DND-41 (cell line): Measurements from ENCODE around the gene TULP4.

ENCODE experiments used
- ATAC-seq: fragments of 200-7000 bp; cut with Tn5 transposase; 3 replicates; pipeline ENCODE4 v1.9.1; 2021; ENCODE audit warnings: low read depth; ENCODE audit not compliant: insufficient read depth
- DNase-seq: peaks from one replicate; pipeline ENCODE4 v3.0.0-alpha.2; 2020
- H2AFZ ChIP-seq: 2 replicates; pipeline ENCODE4 v1.6.0; 2012; ENCODE audit warnings: low read depth, low read length
- H3K27ac ChIP-seq: 2 replicates; pipeline ENCODE4 v1.5.1; 2012; ENCODE audit warnings: low read length, inconsistent platforms
- H3K27me3 ChIP-seq: fragments of 200-600 bp; sonication (generic); 2 replicates; pipeline ENCODE4 v1.6.0; 2012; ENCODE audit warnings: low read length, mild to moderate bottlenecking, inconsistent platforms; ENCODE audit not compliant: insufficient read depth, poor library complexity
- H3K36me3 ChIP-seq: 2 replicates; pipeline ENCODE4 v1.5.1; 2012; ENCODE audit warnings: low read length, inconsistent platforms; ENCODE audit not compliant: insufficient read depth
- H3K4me1 ChIP-seq: 2 replicates; pipeline ENCODE4 v1.5.1; 2012; ENCODE audit warnings: mild to moderate bottlenecking, low read length; ENCODE audit not compliant: insufficient read depth
- H3K4me2 ChIP-seq: 2 replicates; pipeline ENCODE4 v1.6.0; 2012; ENCODE audit warnings: mild to moderate bottlenecking, moderate library complexity, low read length, inconsistent platforms; ENCODE audit not compliant: insufficient read depth
- H3K4me3 ChIP-seq, 2 experiments: fragments of 200-600 bp in 1 of 2; shearing (Covaris generic) in 1 of 2; 2 replicates each; pipeline ENCODE4 v1.5.1; 2012 to 2016; ENCODE audit warnings: inconsistent platforms in 2 of 2, low read length in 2 of 2, mild to moderate bottlenecking in 2 of 2, low read depth in 1 of 2, moderate library complexity in 1 of 2
- H3K79me2 ChIP-seq: 2 replicates; pipeline ENCODE4 v1.6.0; 2012; ENCODE audit warnings: low read length, inconsistent platforms; ENCODE audit not compliant: insufficient read depth
- H3K9ac ChIP-seq: 2 replicates; pipeline ENCODE4 v1.6.0; 2012; ENCODE audit warnings: low read depth, mild to moderate bottlenecking, inconsistent platforms, low read length, moderate library complexity
- H3K9me3 ChIP-seq: 2 replicates; pipeline ENCODE4 v1.5.1; 2012; ENCODE audit warnings: low read length, moderate library complexity, mild to moderate bottlenecking, inconsistent platforms; ENCODE audit not compliant: insufficient read depth, severe bottlenecking
- H4K20me1 ChIP-seq: 2 replicates; pipeline ENCODE4 v1.6.0; 2012; ENCODE audit warnings: low read length; ENCODE audit not compliant: insufficient read depth
- EZH2 ChIP-seq: IDR thresholded peaks from 3 replicates; pipeline ENCODE4 v1.6.1; 2012; ENCODE audit warnings: borderline replicate concordance, low read depth, mild to moderate bottlenecking, moderate library complexity, low read length, inconsistent platforms; ENCODE audit not compliant: severe bottlenecking
- TF ChIP-seq, protein P1 (sequence below): IDR thresholded peaks from 2 replicates; pipeline ENCODE4 v1.5.1; 2012; ENCODE audit warnings: borderline replicate concordance, low read length, moderate library complexity, mild to moderate bottlenecking; ENCODE audit not compliant: poor library complexity, severe bottlenecking; ENCODE audit errors: extremely low read depth

TULP4 gene

DNA sequence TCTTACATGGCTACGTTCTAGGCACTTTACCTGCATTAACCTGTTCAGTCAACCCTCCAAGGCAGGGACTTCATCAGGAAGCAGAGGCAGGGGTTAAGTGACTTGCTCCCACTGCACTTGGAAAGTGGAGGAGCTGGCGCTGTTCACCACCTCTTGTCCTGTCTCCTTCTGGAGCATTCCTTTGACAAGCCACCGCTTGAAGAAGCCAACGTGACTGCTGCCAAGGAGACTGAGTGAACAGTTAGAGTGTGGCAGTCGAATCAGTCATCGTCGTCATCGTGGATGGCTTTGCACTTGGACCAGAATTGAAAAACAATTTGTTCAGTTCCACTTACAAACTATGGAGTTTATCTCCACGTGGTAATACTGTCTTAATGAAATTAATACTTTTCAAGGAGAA, 60.9 kb downstream of the TULP4 start:
- Histone ChIP-seq H3K9me3 (no peaks in the 10 kb centered on the region), H3K79me2 (no peaks in the 10 kb centered on the region; the same call in 1 of the 2 replicates), H3K4me3 (no peak overlapping the region), H3K4me1 (no peaks in the 10 kb centered on the region), H3K27me3 (no peaks in the 10 kb centered on the region), H3K4me2 (no peak overlapping the region), H3K9ac (no peak overlapping the region), H3K36me3 (no peaks in the 10 kb centered on the region), H4K20me1 (peaks cover 15% of the 10 kb centered on the region), H3K27ac (no peak overlapping the region), H2AFZ (no peak overlapping the region)
- DNase-seq (no peak), ATAC-seq (no peak)
- TF ChIP-seq, protein P1, sequence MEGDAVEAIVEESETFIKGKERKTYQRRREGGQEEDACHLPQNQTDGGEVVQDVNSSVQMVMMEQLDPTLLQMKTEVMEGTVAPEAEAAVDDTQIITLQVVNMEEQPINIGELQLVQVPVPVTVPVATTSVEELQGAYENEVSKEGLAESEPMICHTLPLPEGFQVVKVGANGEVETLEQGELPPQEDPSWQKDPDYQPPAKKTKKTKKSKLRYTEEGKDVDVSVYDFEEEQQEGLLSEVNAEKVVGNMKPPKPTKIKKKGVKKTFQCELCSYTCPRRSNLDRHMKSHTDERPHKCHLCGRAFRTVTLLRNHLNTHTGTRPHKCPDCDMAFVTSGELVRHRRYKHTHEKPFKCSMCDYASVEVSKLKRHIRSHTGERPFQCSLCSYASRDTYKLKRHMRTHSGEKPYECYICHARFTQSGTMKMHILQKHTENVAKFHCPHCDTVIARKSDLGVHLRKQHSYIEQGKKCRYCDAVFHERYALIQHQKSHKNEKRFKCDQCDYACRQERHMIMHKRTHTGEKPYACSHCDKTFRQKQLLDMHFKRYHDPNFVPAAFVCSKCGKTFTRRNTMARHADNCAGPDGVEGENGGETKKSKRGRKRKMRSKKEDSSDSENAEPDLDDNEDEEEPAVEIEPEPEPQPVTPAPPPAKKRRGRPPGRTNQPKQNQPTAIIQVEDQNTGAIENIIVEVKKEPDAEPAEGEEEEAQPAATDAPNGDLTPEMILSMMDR = no peak
- no peak for TF ChIP-seq EZH2

DNA sequence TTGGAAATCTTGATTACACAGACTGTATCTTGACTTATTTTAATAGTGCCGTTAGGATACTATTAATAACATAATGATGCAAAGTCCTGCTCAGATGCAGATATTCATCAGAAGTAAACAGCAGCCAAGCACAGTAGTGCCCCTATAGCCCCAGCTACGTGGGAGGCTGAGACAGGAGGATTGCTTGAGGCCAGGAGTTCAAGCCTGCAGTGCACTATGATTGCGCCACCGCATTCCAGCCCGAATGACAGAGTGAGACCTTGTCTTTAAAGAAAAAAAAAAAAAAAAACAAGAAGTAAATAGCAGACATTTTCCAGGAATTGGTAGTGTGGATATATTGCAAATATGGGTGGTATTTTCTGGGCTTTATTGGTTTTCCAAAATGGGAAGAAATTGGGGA, 61.8 kb downstream of the TULP4 start:
- Histone ChIP-seq H3K9me3 (no peaks in the 10 kb centered on the region), H3K36me3 (no peaks in the 10 kb centered on the region), H4K20me1 (peaks cover 15% of the 10 kb centered on the region), H3K27me3 (no peaks in the 10 kb centered on the region), H3K27ac (no peak overlapping the region), H3K9ac (no peak overlapping the region), H3K79me2 (no peaks in the 10 kb centered on the region; the same call in 1 of the 2 replicates), H3K4me2 (no peak overlapping the region), H3K4me3 (no peak overlapping the region), H2AFZ (no peak overlapping the region), H3K4me1 (no peaks in the 10 kb centered on the region)
- ATAC-seq = no peak
- TF ChIP-seq, protein P1 = no peak
- TF ChIP-seq EZH2 = no peak
- no peak for DNase-seq

DNA sequence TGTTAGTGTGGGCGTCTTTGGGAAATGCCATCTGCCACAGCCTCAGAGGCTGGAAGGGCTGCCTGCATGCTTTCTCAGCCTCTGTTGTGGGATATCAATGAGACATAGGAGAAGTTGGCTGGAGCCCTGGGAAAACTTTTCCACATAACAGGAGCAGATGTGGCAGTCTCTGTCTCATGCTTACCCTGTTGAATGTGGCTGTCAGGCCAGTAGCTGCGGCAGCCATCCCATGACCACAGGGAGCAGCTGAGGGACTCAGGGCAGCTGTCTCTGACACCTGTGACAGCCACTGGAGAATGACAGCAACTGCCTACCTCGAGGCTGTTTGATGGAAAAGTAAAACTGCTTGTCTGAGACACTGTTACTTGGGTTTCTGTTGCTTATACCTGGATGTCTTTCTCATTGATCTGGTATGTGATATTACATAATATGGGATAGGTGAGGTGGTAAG, 64.4 kb downstream of the TULP4 start:
- H3K4me2 ChIP-seq = no peak overlapping the region
- H3K9me3 ChIP-seq = no peaks in the 10 kb centered on the region
- ATAC-seq (peak; percentile 40; the same call in 1 of the 3 replicates), DNase-seq (no peak)
- H3K27me3 ChIP-seq = no peaks in the 10 kb centered on the region
- no peaks in the 10 kb centered on the region; the same call in 1 of the 2 replicates for H3K79me2 ChIP-seq
- no peak overlapping the region for H3K27ac ChIP-seq
- peaks cover 17% of the 10 kb centered on the region for H4K20me1 ChIP-seq
- no peak overlapping the region for H2AFZ ChIP-seq
- no peaks in the 10 kb centered on the region for H3K36me3 ChIP-seq
- no peak overlapping the region for H3K9ac ChIP-seq
- TF ChIP-seq EZH2 = no peak
- TF ChIP-seq, protein P1 = no peak
- no peaks in the 10 kb centered on the region for H3K4me1 ChIP-seq
- H3K4me3 ChIP-seq = no peak overlapping the region

DNA sequence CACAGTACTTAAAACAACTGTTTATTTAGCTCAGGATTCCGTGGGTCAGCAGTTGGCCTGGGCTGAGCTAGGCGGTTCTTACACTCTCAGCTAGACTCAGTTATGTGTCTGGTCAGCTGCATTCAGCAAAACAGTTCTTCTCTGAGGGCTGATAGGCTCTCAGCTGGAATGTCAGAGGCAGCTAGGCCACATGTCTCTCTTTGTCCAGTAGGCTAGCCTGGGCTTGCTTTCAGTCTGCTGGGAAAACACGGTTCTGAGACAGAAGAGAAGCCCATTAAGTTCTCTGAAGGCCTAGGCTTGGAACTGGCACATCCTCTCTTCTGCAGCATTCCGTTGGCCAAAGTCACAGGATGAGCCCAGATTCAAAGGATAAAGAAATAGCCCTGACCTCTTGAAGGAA, 65.6 kb downstream of the TULP4 start:
- DNase-seq (no peak), ATAC-seq (no peak)
- no peak overlapping the region for H3K27ac ChIP-seq

More for the DNA sequence above, 65.6 kb downstream of the TULP4 start:
- TF ChIP-seq, protein P1 = no peak
- no peak for TF ChIP-seq EZH2
- Histone ChIP-seq H3K79me2 (no peaks in the 10 kb centered on the region; the same call in 1 of the 2 replicates), H2AFZ (no peak overlapping the region), H3K4me3 (no peak overlapping the region), H4K20me1 (peaks cover 17% of the 10 kb centered on the region), H3K4me1 (no peaks in the 10 kb centered on the region), H3K4me2 (no peak overlapping the region), H3K9ac (no peak overlapping the region), H3K27me3 (no peaks in the 10 kb centered on the region), H3K36me3 (no peaks in the 10 kb centered on the region), H3K9me3 (no peaks in the 10 kb centered on the region)
